DOHH2 (cell line): ENCODE measurements around the gene KIF26A.

Experiments
- CTCF ChIP-seq: fragments of 200-600 bp; sonication (generic); IDR thresholded peaks from one replicate; pipeline ENCODE4 v1.5.1; 2014; ENCODE audit warnings: antibody characterized with exemption, mild to moderate bottlenecking, low read depth, low read length; ENCODE audit not compliant: poor library complexity, severe bottlenecking
- EZH2phosphoT487 ChIP-seq: fragments of 200-600 bp; sonication (generic); IDR thresholded peaks from 2 replicates; pipeline ENCODE4 v1.6.1; 2017; ENCODE audit warnings: borderline replicate concordance, mild to moderate bottlenecking, antibody characterized with exemption, low read length, moderate library complexity, mixed read lengths

DNA sequence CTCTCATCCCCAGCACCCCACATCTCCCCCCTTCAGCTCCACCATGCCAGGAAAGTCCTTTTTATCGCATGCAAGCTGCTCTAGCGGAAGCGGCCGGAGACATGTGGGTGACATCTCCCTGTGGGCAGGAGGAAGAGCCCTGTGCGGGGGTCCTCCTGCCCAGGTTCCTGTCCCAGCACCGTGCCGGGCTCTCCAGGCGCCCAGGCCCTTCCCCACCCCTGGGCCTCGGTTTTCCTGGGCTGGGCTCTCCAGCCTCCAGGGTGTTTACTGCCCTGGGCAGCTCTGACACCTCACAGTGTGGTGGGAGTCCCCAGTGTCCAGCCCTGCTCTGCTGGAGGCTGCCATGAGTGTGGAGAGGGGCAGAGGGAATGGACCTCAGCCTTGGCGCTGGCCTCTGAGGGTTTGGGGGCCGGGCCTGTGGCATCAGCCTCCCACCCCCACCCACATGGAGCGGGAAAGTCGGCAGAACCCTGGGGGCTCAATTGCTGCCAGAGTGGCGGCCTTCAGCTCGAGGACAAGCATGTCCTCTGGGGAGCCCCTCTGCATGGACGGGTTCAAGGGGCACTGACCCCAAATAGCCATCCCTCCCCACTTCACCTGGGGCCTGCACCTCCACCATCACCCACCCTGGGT, 36.0 kb upstream of the KIF26A start:
- TF ChIP-seq CTCF (no peak), EZH2phosphoT487 (no peak)
